Peyer's patch (tissue), 4 donors: Measurements from ENCODE around the gene HOXB8. TPM values are rescaled to one million over a fixed set of nuclear protein-coding genes. Genes with fewer than 3 reads are reported as not detected.
A peak's percentile ranks its signal among the peaks of the same experiment; 100 is the strongest.

Source experiments
- DNase-seq, 3 donors: peaks; one replicate each; pipeline ENCODE4 v3.0.0-alpha.2; 2017 to 2019
- H3K27ac ChIP-seq, 4 donors: fragments of 200-600 bp; sonication (generic); one replicate each; pipeline ENCODE4 v1.5.1; 2016 to 2019
- H3K27me3 ChIP-seq, 2 donors: fragments of 200-600 bp; sonication (generic); one replicate each; pipeline ENCODE4 v1.5.1; 2019
- H3K36me3 ChIP-seq, 3 donors: fragments of 200-600 bp; sonication (generic); one replicate each; pipeline ENCODE4 v1.5.1; 2016 to 2019
- H3K4me1 ChIP-seq, 4 donors: fragments of 200-600 bp; sonication (generic); one replicate each; pipeline ENCODE4 v1.5.1; 2016 to 2019
- H3K4me3 ChIP-seq, 4 donors: fragments of 200-600 bp; sonication (generic); 1 replicate in 3 of 4; 2 replicates in 1 of 4; pipeline ENCODE4 v1.5.1; 2016 to 2019; ENCODE audit warnings: mild to moderate bottlenecking in 1 of 4
- H3K9me3 ChIP-seq, 4 donors: fragments of 200-600 bp; sonication (generic); one replicate each; pipeline ENCODE4 v1.5.1; 2016 to 2019; ENCODE audit warnings: mild to moderate bottlenecking in 1 of 4
- POLR2A ChIP-seq, 2 donors: fragments of 450-650 bp; IDR thresholded peaks; one replicate each; pipeline ENCODE4 v1.5.1; 2017; ENCODE audit warnings: antibody characterized with exemption in 2 of 2, mild to moderate bottlenecking in 2 of 2, moderate library complexity in 2 of 2
- small RNA-seq, 2 donors: library from RNA; depleted of rRNA; stranded (forward); fragments of <200 nt; gene quantifications; one replicate each; pipeline ENCODE3, GENCODE V24; 2016
- total RNA-seq, 4 donors: library from RNA; depleted of rRNA; stranded (reverse); fragments of >200 nt; gene quantifications; one replicate each; pipeline ENCODE4 v1.1.0, GENCODE V29; 2016
- TF ChIP-seq, protein P1 (sequence below), 6 experiments: fragments of 450-650 bp in 4 of 6; fragments of 200-600 bp in 2 of 6; sonication (generic) in 1 of 6; IDR thresholded peaks; one replicate each; pipeline ENCODE4 v1.5.1; 2017 to 2019; ENCODE audit warnings: antibody characterized with exemption in 6 of 6, mild to moderate bottlenecking in 3 of 6, moderate library complexity in 1 of 6

Gene HOXB8
- total RNA-seq, 4 donors from 2014 or later = 1.8 to 21.2 (median 14.9) TPM

DNA sequence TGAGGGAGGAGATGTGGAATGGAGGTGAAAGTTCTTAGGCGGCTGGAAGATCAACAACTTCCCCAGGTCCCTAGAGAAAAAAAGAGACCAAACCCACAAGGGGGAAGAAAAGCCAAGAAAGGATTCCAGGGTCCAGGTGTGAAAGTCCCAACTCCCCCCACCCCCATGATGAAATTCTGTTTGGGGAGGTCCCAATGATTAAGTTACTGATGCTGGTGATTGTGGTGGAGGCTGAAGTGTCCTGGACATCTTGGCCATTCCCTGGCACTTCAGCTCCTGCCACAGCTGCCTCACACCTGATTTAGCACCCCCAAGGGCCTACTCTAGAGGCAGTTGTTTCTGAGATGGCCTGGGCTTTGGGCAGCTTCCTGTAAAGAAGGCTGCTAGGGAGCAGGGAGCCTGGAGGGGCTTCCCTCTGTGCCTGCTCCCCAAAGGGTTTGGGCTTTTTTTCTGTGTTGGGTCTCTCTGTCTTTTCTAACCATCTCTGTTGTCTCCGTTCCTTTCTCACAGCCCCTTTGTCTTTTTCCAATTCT is 50.0 kb downstream of the HOXB8 start:
- Histone ChIP-seq H3K36me3 (no peaks in the 10 kb centered on the region), H3K9me3 (no peaks in the 10 kb centered on the region)

DNA sequence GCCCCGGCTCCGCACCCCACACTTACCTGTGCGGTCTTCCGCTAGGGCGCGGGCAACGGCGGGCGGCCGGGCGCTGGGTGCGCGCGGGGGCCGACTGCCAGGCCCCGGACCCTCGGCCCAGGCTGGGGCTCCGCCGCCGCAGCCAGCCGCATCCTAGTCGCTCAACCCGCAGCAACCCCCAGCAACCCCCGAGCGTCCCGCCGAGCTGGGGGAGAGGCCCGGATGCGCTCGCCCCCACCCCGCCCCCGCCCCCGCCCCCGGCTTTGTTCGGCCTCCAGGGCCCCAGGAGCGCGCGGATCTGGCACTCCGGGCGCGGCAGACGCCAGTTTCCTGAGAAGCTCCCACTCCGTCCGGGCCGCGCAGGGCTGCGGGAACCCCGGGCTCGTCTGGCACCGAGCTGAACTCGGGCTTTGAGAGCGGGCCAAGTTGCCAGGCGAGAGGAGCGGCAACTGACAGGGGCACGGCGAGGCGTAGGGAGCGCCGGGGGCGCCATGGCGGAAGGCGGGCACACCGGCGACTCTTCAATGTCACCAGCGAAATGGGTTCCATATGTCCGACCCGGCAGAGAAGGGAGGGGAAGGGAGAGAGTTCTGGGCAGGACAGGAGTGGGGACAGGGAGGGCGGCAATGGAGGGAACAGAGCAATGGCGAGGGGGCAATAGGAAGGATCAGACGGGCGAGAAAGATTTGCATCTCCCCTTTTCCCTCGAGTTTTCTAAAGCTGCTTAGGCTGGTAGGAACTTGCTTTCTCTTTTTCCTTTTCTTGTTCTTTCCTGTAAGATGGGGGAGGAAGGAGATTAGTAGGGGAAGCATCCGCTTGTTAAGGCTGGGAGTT is 50.7 kb downstream of the HOXB8 start:
- Histone ChIP-seq H3K27me3 (no peaks in the 10 kb centered on the region), H3K4me1 (peaks cover 0 to 87% (median 2%) of the 10 kb centered on the region in 4 donors), H3K9me3 (no peaks in the 10 kb centered on the region), H3K4me3 (peak overlapping the region; percentile 8 to 43 (median 32)), H3K27ac (peak overlapping the region; percentile 43 to 96 (median 62)), H3K36me3 (no peaks in the 10 kb centered on the region)
- TF ChIP-seq, protein P1, sequence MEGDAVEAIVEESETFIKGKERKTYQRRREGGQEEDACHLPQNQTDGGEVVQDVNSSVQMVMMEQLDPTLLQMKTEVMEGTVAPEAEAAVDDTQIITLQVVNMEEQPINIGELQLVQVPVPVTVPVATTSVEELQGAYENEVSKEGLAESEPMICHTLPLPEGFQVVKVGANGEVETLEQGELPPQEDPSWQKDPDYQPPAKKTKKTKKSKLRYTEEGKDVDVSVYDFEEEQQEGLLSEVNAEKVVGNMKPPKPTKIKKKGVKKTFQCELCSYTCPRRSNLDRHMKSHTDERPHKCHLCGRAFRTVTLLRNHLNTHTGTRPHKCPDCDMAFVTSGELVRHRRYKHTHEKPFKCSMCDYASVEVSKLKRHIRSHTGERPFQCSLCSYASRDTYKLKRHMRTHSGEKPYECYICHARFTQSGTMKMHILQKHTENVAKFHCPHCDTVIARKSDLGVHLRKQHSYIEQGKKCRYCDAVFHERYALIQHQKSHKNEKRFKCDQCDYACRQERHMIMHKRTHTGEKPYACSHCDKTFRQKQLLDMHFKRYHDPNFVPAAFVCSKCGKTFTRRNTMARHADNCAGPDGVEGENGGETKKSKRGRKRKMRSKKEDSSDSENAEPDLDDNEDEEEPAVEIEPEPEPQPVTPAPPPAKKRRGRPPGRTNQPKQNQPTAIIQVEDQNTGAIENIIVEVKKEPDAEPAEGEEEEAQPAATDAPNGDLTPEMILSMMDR (IDR thresholded peaks at IDR 0.05) = no peak
- no peak for TF ChIP-seq POLR2A (IDR thresholded peaks at IDR 0.05)
- DNase-seq = peak in 2 of 3 donors; percentile 46 to 47

More for the DNA sequence above, 50.0 kb downstream of the HOXB8 start:
- Histone ChIP-seq H3K27ac (peak overlapping the region in 2 of 4 donors; percentile 62 to 96), H3K4me3 (peak overlapping the region in 1 of 4 donors; percentile 37), H3K4me1 (peaks cover 0 to 87% (median 2%) of the 10 kb centered on the region in 4 donors), H3K27me3 (no peaks in the 10 kb centered on the region)
- TF ChIP-seq, protein P1 (IDR thresholded peaks at IDR 0.05) = no peak
- TF ChIP-seq POLR2A (IDR thresholded peaks at IDR 0.05) = no peak
- peak in 1 of 3 donors; percentile 11 for DNase-seq

DNA sequence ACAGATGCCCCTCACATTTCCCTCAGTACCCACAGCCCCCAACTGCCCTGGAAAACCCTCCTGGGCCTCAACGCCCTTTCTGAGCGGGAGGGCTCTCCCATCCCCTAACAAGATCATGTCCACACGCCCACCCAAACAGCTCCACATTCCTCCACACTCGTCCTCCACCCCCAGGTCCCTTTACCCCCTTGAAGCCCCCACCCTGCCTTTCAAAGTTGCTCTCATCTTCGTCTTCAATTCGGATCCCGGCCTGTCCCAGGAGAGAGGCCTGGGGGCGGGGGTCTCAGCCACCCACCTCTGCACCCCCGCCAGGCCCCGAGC is 51.3 kb downstream of the HOXB8 start:
- peaks cover 0 to 89% (median 2%) of the 10 kb centered on the region in 4 donors for H3K4me1 ChIP-seq
- no peaks in the 10 kb centered on the region for H3K27me3 ChIP-seq
- no peaks in the 10 kb centered on the region for H3K9me3 ChIP-seq
- H3K27ac ChIP-seq = peak overlapping the region; percentile 43 to 96 (median 62)
- H3K36me3 ChIP-seq = no peaks in the 10 kb centered on the region
- TF ChIP-seq, protein P1 (IDR thresholded peaks at IDR 0.05) = no peak
- TF ChIP-seq POLR2A (IDR thresholded peaks at IDR 0.05) = no peak
- H3K4me3 ChIP-seq = peak overlapping the region; percentile 8 to 43 (median 32)
- peak in 1 of 3 donors; percentile 30 for DNase-seq

DNA sequence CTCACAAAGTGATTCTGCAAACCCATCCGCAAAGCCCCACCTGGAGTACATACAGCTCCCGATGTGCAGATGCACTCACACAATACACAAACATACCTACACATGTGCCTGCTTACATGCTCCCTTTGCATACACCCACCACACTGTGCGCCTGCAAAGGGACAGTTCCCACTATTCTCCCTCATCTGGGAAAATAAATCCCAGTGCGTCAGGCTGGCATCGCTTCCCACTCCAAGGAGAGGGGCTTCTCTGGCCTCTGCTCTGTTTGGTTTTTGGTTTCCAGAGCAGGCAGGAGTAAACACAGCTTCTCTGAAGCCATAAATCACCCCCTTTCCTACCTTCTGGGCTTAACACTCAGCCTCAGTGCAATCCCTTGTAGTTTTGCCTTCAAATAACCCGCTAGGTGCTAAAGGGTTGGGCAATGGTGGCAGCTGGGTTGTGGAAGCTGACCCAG is 51.7 kb downstream of the HOXB8 start:
- Histone ChIP-seq H3K4me1 (peaks cover 0 to 89% (median 2%) of the 10 kb centered on the region in 4 donors), H3K27ac (peak overlapping the region; percentile 27 to 96 (median 62)), H3K36me3 (no peaks in the 10 kb centered on the region), H3K9me3 (no peaks in the 10 kb centered on the region), H3K27me3 (no peaks in the 10 kb centered on the region), H3K4me3 (peak overlapping the region in 3 of 4 donors; percentile 27 to 43 (median 37))
- DNase-seq = peak in 1 of 3 donors; percentile 16
- TF ChIP-seq POLR2A (IDR thresholded peaks at IDR 0.05) = no peak
- TF ChIP-seq, protein P1 (IDR thresholded peaks at IDR 0.05) = no peak

DNA sequence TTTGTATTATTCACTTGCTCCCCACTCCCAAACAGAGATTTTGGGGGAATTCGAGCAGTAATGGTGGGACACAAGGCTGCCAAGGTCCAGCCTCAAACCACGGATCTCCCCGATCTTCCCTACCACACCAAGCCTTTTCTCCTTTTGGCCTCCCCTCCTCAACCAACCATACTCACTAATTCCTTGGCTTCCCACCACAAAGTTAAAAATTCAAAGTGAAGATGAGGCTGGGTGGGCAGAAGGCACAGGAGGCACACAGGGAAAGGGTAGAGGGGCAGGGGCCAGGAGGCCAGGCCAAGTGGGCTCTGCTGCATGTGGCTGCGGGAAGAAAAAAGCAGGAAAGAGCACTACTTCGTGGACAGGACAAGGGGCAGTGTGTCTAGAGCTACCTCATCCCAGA is 52.2 kb downstream of the HOXB8 start:
- peaks cover 0 to 89% (median 2%) of the 10 kb centered on the region in 4 donors for H3K4me1 ChIP-seq
- H3K4me3 ChIP-seq = no peak overlapping the region
- peak in 1 of 3 donors; percentile 9 for DNase-seq
- H3K36me3 ChIP-seq = no peaks in the 10 kb centered on the region
- H3K27me3 ChIP-seq = no peaks in the 10 kb centered on the region
- TF ChIP-seq POLR2A (IDR thresholded peaks at IDR 0.05) = no peak
- TF ChIP-seq, protein P1 (IDR thresholded peaks at IDR 0.05) = no peak
- peak overlapping the region; percentile 27 to 96 (median 62) for H3K27ac ChIP-seq
- no peaks in the 10 kb centered on the region for H3K9me3 ChIP-seq

Small RNAs within 50 kb of the gene (small RNA-seq; reads per million reads assigned to genes)
- gene MIR196A1 = 12.4 to 44.4 reads per million in 2 donors

Other genes starting within 250 kb of the HOXB8 start
- gene SKAP1, start 185.1 kb downstream of the HOXB8 start, total RNA-seq = 10 to 100 TPM in 1 of 4 donors, 1 to 10 TPM in 3; 3.1 to 17.3 (median 6.5) TPM
- not detected for gene HOXB1, start 84.3 kb downstream of the HOXB8 start, total RNA-seq
- gene HOXB2, start 70.2 kb downstream of the HOXB8 start, total RNA-seq = 1 to 10 TPM; 1.4 to 9.6 (median 4.1) TPM
- gene HOXB4, start 36.9 kb downstream of the HOXB8 start, total RNA-seq = 1 to 10 TPM; 1.8 to 6.6 (median 5.1) TPM
- 10 to 100 TPM; 37.0 to 89.3 (median 65.4) TPM for gene HOXB3, start 25.1 kb downstream of the HOXB8 start, total RNA-seq
- 10 to 100 TPM in 3 of 4 donors, 1 to 10 TPM in 1; 7.7 to 22.5 (median 15.0) TPM for gene HOXB5, start 21.5 kb downstream of the HOXB8 start, total RNA-seq
- gene HOXB6, start 10.3 kb downstream of the HOXB8 start, total RNA-seq = 10 to 100 TPM; 34.3 to 98.4 (median 66.7) TPM
- 10 to 100 TPM; 10.7 to 22.8 (median 19.0) TPM for gene HOXB7, start 4.3 kb downstream of the HOXB8 start, total RNA-seq
- gene HOXB9, start 11.1 kb upstream of the HOXB8 start, total RNA-seq = 10 to 100 TPM; 13.7 to 47.5 (median 24.9) TPM
- gene PRAC1, start 107.2 kb upstream of the HOXB8 start, total RNA-seq = not detected
- gene PRAC2, start 107.9 kb upstream of the HOXB8 start, total RNA-seq = not detected
- gene HOXB13, start 113.5 kb upstream of the HOXB8 start, total RNA-seq = under 1 TPM in 1 of 4 donors, not detected in 3; 0.54 TPM
- 1 to 10 TPM in 3 of 4 donors, not detected in 1; 1.1 to 7.5 (median 1.5) TPM for gene TTLL6, start 201.9 kb upstream of the HOXB8 start, total RNA-seq
- 100 to 1,000 TPM; 124 to 334 (median 163) TPM for gene CALCOCO2, start 215.7 kb upstream of the HOXB8 start, total RNA-seq